Breast epithelium (tissue), 4 donors: ENCODE measurements around the gene PRF1. TPM values are rescaled to one million over a fixed set of nuclear protein-coding genes. Genes with fewer than 3 reads are reported as not detected.

ENCODE experiments used
- DNase-seq, 2 donors: peaks; one replicate each; pipeline ENCODE4 v3.0.0-alpha.2; 2019; ENCODE audit warnings: low spot score in 2 of 2
- H3K27ac ChIP-seq, 2 donors: fragments of 200-600 bp; sonication (generic) in 1 of 2; one replicate each; pipeline ENCODE4 v1.5.1; 2016 to 2019; ENCODE audit warnings: mild to moderate bottlenecking in 1 of 2
- H3K27me3 ChIP-seq, 2 donors: fragments of 200-600 bp; sonication (generic) in 1 of 2; one replicate each; pipeline versions ENCODE4 v1.5.1 to v1.6.0; 2017 to 2019; ENCODE audit warnings: control low read depth in 1 of 2, mild to moderate bottlenecking in 1 of 2
- H3K36me3 ChIP-seq: fragments of 200-600 bp; one replicate; pipeline ENCODE4 v1.5.1; 2019
- H3K4me1 ChIP-seq, 2 donors: fragments of 200-600 bp; sonication (generic); one replicate each; pipeline ENCODE4 v1.5.1; 2016 to 2019; ENCODE audit warnings: control low read depth in 1 of 2
- H3K4me3 ChIP-seq, 3 donors: fragments of 200-600 bp; sonication (generic); 1 replicate in 2 of 3; 2 replicates in 1 of 3; pipeline ENCODE4 v1.5.1; 2016 to 2019; ENCODE audit warnings: mild to moderate bottlenecking in 3 of 3, moderate library complexity in 2 of 3
- H3K9me3 ChIP-seq, 2 donors: fragments of 200-600 bp; sonication (generic) in 1 of 2; one replicate each; pipeline ENCODE4 v1.5.1; 2016 to 2019; ENCODE audit warnings: control low read depth in 1 of 2
- POLR2A ChIP-seq: fragments of 450-650 bp; IDR thresholded peaks from one replicate; pipeline ENCODE4 v1.6.1; 2016; ENCODE audit warnings: antibody characterized with exemption, mild to moderate bottlenecking, moderate library complexity
- POLR2AphosphoS5 ChIP-seq, 3 donors: sonication (generic); formaldehyde crosslinking; IDR thresholded peaks; one replicate each; pipeline ENCODE4 v1.6.1; 2017; ENCODE audit warnings: antibody characterized with exemption in 3 of 3
- intact Hi-C: fragments of 100-400 bp; cut with DNase I; formaldehyde crosslinking; loops from one replicate; pipeline ENCODE4 v1.15.1; 2023; ENCODE audit warnings: low total_unique reads
- total RNA-seq, 3 donors: library from RNA; depleted of rRNA; stranded (reverse); fragments of >200 nt; gene quantifications; one replicate each; pipeline ENCODE4 v1.1.0, GENCODE V29; 2016
- TF ChIP-seq, protein P1 (sequence below), 3 donors: fragments of 450-650 bp; IDR thresholded peaks; one replicate each; pipeline ENCODE4 v1.5.1; 2016 to 2017; ENCODE audit warnings: antibody characterized with exemption in 3 of 3, mild to moderate bottlenecking in 3 of 3, moderate library complexity in 3 of 3

The PRF1 gene
- total RNA-seq, 3 donors from 2014 or later = 2.2 to 4.3 (median 2.2) TPM

DNA sequence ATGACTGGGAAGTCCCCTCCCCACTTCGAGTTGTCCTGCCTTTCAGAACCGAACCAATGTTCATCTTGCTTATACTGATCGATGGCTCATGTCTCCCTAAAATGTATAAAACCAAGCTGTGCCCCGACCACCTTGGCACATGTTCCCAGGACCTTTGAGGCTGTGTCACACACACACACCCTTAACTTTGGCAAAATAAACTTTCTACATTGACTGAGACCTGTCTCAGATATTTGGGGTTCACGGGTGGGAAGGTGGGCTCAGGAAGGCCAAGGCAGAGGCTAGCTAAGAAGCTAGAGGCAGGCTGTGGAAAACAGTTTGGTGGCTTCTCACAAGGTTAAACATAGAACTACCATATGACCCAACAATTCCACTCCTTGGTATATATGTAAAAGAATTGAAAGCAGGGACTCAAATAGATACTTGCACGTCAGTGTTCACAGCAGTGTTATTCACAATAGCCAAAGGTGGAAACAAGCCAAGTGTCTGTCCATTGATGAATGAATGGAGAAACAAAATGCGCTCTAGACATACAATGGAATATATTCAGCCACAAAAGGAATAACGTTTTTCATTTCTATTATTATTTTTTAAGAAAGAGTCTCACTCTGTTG, 15.4 kb downstream of the PRF1 start:
- H3K4me1 ChIP-seq = no peaks in the 10 kb centered on the region
- no peak for DNase-seq
- no peaks in the 10 kb centered on the region for H3K9me3 ChIP-seq
- TF ChIP-seq, protein P1, sequence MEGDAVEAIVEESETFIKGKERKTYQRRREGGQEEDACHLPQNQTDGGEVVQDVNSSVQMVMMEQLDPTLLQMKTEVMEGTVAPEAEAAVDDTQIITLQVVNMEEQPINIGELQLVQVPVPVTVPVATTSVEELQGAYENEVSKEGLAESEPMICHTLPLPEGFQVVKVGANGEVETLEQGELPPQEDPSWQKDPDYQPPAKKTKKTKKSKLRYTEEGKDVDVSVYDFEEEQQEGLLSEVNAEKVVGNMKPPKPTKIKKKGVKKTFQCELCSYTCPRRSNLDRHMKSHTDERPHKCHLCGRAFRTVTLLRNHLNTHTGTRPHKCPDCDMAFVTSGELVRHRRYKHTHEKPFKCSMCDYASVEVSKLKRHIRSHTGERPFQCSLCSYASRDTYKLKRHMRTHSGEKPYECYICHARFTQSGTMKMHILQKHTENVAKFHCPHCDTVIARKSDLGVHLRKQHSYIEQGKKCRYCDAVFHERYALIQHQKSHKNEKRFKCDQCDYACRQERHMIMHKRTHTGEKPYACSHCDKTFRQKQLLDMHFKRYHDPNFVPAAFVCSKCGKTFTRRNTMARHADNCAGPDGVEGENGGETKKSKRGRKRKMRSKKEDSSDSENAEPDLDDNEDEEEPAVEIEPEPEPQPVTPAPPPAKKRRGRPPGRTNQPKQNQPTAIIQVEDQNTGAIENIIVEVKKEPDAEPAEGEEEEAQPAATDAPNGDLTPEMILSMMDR (IDR thresholded peaks at IDR 0.05) = no peak
- TF ChIP-seq POLR2AphosphoS5 (IDR thresholded peaks at IDR 0.05) = no peak
- no peak for TF ChIP-seq POLR2A
- no peaks in the 10 kb centered on the region for H3K27me3 ChIP-seq
- no peaks in the 10 kb centered on the region for H3K36me3 ChIP-seq
- H3K27ac ChIP-seq = no peak overlapping the region
- intact Hi-C loops = loop anchor here (10.0 kb wide), 1 partner anchor 622 kb away; no protein-coding TSS in a partner anchor
- H3K4me3 ChIP-seq = no peak overlapping the region

DNA sequence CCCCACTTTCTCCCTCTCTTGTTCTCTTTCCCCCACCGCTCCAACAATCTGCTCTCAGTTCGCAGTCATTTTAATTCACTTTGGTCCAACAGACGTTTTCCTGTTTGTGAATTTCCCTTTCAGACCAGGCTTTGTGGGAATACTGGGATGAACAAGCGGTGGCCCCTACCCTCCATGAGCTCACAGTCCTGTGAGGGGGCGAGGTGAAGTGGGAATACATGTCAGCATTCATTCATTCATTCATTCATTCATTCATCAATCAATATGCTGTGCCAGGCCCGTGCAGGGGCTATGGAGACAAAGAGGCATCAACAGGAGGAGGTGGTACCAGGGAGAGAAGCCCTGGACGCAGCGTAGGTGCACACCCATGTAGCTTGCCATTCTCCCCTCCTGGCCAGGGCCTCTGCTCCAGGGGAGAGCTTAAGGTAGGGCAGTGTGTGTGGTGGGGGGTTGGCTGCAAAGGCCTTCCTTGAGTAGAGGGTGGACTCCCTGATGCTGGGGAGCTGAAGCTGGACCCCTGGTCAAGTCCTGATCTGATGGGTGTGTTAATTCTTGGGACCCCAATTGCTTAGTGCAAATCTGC, 16.1 kb downstream of the PRF1 start:
- no peak for DNase-seq
- Histone ChIP-seq H3K27me3 (no peaks in the 10 kb centered on the region), H3K27ac (no peak overlapping the region), H3K36me3 (no peaks in the 10 kb centered on the region), H3K9me3 (no peaks in the 10 kb centered on the region), H3K4me1 (no peaks in the 10 kb centered on the region), H3K4me3 (no peak overlapping the region)
- intact Hi-C loops = loop anchor here (10.0 kb wide), 1 partner anchor 622 kb away; no protein-coding TSS in a partner anchor
- TF ChIP-seq, protein P1 (IDR thresholded peaks at IDR 0.05) = no peak
- no peak for TF ChIP-seq POLR2AphosphoS5 (IDR thresholded peaks at IDR 0.05)
- TF ChIP-seq POLR2A = no peak

DNA sequence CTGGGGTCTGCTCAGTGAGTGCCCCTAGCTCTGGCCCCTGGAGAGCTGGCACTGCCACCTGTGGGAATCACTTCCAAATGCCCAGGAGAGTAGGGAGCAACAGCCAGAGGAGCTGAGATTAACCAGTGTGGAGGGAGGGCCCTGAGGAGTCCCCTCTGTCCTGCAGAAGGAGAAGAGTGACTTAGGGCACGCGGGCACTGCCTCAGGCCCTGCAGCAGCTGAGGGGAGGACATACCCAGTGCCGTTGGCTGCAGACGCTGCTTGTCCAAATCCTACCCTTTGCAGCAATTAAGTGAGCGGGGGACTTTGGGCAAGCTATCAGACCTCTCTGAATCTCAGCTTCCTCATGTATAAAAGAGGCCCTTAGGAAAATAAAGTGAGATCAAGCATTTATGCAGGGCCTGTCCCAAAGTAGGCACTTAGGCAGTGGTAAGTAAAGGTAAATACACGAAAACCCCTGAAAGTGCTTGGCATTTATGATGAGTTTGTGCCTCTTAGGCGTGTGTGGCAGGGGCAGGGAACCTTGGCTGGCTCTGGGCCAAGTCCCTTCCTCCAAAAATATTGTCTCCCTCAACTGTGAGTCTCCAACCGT, 16.9 kb downstream of the PRF1 start:
- no peak overlapping the region for H3K4me3 ChIP-seq
- no peaks in the 10 kb centered on the region for H3K4me1 ChIP-seq
- H3K27me3 ChIP-seq = no peaks in the 10 kb centered on the region
- no peak for TF ChIP-seq POLR2AphosphoS5 (IDR thresholded peaks at IDR 0.05)
- no peak for TF ChIP-seq POLR2A
- TF ChIP-seq, protein P1 (IDR thresholded peaks at IDR 0.05) = no peak
- H3K36me3 ChIP-seq = no peaks in the 10 kb centered on the region
- intact Hi-C loops = loop anchor here (10.0 kb wide), 1 partner anchor 621 kb away; no protein-coding TSS in a partner anchor
- H3K27ac ChIP-seq = no peak overlapping the region
- DNase-seq = no peak
- no peaks in the 10 kb centered on the region for H3K9me3 ChIP-seq

DNA sequence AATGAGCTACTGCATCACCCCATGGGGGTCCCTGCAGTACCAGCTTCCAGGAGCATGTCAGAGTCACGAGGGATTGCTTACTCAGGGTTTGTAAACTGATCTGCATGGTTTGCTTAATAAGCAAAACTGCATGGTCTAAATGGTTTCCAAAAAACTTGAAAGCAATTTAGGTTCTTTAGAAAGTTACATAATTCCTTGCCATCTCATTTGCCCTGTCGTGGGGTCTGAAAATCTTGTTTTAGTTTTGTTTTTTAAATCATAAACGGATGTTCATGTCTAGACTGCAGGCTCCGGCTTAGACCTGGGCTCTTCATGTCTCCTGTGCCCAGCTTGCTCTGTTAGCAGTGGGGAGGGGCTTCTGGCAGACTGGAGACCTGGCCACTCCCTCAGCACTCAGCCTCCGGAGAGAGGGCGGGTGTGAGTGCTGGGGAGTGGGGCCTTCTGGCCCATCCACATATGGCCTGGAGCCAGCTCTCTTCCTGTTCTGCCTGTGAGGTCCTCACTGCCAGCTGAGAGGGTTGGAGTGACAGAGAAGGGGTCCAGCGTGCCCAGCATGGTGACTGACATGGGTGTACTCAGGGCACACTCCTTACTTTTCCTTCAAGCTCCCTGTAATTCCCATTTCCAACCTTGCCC, 17.5 kb downstream of the PRF1 start:
- intact Hi-C loops = loop anchor here (10.0 kb wide), 1 partner anchor 620 kb away; no protein-coding TSS in a partner anchor
- H3K4me1 ChIP-seq = no peaks in the 10 kb centered on the region
- no peaks in the 10 kb centered on the region for H3K9me3 ChIP-seq
- H3K4me3 ChIP-seq = no peak overlapping the region
- TF ChIP-seq, protein P1 (IDR thresholded peaks at IDR 0.05) = no peak
- TF ChIP-seq POLR2A (no peak), POLR2AphosphoS5 (IDR thresholded peaks at IDR 0.05) (no peak)
- no peak for DNase-seq
- no peaks in the 10 kb centered on the region for H3K36me3 ChIP-seq
- H3K27me3 ChIP-seq = no peaks in the 10 kb centered on the region
- H3K27ac ChIP-seq = no peak overlapping the region

DNA sequence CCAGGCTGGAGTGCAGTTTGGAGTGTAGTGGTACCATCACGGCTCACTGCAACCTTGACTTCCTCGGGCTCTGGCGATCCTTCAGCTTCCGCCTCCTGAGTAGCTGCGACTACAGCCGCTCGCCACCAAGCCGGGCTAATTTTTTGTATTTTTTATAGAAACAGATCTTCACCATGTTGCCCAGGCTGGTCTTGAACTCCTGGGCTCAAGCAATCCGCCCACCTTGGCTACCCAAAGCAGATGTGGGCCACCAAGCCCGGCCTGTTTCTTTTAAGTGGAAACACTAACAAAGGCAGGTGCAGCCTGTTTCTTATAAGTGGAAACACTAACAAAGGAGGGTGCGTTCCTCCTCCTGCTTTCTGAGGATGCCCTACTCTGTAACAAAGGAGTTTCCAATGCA, 18.2 kb downstream of the PRF1 start:
- Histone ChIP-seq H3K4me3 (no peak overlapping the region), H3K27ac (no peak overlapping the region), H3K27me3 (no peaks in the 10 kb centered on the region), H3K4me1 (no peaks in the 10 kb centered on the region), H3K9me3 (no peaks in the 10 kb centered on the region), H3K36me3 (no peaks in the 10 kb centered on the region)
- intact Hi-C loops = loop anchor here (10.0 kb wide), 1 partner anchor 620 kb away; no protein-coding TSS in a partner anchor
- DNase-seq = no peak
- TF ChIP-seq POLR2AphosphoS5 (IDR thresholded peaks at IDR 0.05) (no peak), POLR2A (no peak)
